Stimulated activated CD4-positive, alpha-beta T cell treated with anti-CD3 and anti-CD28 coated beads, Interleukin-2, amount 100 ng/mL, for 24 hours (primary cell): Measurements from ENCODE around the gene NME4.
A peak's percentile ranks its signal among the peaks of the same experiment; 100 is the strongest.
"Not testable (repeated sequence)": the region's sequence is repeated elsewhere in the genome, so short reads cannot be mapped to it uniquely, and the experiment has no call there.

Experiments
- DNase-seq, 2 donors: peaks; one replicate each; pipeline ENCODE4 v3.0.0-alpha.2; 2020

NME4 gene

GRCh38 chr16:378113-378820, 18.7 kb upstream of the NME4 start:
- not testable (repeated sequence) for DNase-seq

GRCh38 chr16:378821-379182, 18.2 kb upstream of the NME4 start:
- DNase-seq: no peak

- no peak for DNase-seq
Measured at GRCh38 chr16:379183-379960, 17.6 kb upstream of the NME4 start.

GRCh38 chr16:379961-380761, 16.8 kb upstream of the NME4 start:
- DNase-seq: no peak

- DNase-seq: no peak
Measured at GRCh38 chr16:380762-381011, 16.3 kb upstream of the NME4 start.

DNA sequence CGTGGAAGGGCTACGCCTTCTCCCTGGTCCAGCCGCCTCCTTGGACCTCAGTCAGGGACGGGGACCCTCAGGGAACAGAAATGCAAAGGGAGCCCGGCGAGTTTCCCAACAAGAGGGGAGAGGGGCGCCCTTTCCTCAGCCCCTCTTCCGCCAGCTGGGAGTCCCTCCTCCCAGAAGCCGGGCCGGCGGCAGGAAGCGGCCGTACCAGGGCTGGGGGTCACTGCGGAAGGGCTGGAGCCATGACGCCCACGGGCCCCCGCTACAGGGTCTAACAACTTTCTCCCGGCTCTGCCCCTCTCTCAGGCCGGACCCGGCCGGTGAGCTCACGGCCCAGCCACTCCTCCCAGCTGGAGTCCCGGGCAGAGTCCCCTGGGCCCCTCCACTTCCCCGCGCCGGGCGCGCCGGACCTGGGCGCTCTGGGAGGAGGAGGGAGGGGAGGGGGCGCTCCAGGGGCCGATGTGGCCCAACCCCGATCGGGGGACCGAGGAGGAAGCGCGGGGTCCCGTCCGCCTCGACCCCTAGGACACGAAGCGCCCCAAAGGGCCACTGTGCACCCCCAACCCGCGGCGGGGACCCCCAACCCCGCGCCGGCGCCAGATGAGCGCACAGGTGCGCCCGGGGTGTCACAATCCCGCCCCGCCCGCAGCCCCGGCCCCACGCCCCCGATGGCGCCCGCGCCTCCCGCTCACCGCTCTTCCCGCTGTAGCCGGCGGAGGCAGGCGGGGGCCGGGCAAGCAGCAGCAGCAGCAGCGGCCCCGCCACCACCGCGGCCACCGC, 15.8 kb upstream of the NME4 start:
- DNase-seq: peak in 1 of 2 donors; percentile 44

DNA sequence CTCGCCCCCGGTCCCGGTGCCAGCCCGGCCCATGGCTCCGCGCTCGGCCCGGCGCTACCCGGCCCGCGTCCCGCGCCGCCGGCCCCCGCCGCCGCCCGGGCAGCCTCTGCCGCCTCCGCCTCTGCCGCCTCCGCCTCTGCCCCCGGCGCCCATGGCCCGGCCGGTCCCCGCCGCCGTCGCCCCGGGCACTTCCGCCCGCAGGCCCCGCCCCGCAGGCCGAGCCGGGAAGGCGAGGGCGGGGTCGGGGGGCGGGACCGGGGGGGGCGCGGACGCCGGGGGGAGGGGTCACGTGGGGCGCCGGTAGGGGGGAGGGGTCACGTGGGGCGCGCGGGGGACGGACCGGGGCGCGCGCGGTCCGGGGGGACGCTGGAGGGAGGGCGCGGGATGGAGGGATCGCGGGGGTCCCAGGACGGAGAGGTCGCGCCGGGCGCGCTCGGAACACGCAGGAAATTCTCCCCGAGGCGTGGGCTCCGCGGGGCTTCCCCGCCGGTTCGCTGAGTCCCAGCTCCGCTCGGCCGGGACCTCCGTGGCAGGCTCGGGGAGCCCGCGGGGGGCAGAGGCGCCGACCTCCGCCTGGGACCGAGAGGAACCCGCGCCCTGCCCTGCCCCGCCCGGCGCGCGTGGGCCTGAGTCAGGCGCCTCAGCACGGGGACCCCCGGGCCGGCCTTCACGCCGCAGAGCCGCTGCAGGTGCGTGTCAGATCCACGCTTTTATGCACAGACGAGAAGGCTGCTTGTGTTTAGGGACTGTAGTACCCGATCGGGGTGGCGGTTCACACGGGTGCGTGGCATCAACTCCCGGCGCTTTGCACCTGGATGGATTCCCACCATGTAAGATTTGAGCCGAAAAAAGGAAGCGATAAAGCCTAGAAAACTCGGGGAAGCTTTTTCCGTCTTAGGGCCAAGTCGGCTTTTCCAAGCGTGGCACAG, 14.9 kb upstream of the NME4 start, which contains the start of gene PGAP6:
PGAP6 (minus strand) TSS at position 190 of the 929 bp plus-strand sequence; CDS start at position 33, 157 bp downstream.
- peak; percentile 65 to 75 for DNase-seq

DNA sequence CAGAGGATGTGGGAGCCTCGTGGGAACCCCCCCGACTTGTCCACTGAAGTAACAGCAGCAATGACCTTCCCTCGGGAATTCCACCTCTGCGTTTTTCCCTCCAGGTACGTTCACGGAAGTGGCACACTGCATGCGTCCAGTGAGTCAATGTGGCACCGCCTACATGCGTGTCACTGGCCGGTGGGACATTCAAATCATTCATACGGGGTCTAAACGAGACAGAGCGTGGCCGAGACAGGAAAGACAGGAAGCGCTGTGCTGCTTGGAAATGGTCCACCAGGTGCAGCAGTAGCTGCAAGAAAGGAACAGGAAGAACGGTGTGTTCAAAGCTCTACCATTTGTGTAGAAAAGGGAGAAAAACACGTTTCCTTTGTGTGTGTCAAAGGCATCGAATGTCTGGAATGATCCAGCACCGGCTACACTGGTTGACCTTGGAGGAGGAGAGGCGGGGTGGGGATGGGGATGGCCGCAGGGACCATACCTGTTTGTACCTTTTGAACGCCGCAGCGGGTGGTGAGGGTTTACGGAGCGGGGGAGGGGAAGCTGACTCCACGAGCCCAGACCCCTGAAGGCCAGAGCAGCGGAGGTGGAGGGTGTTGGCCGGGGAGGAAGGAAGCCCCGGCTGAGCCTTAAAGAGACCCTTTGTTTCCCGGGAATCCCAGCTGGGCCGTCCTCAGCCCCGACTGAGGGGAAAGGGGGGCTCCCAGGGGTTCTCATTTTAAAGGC, 13.5 kb upstream of the NME4 start:
- peak; percentile 49 to 56 for DNase-seq

DNA sequence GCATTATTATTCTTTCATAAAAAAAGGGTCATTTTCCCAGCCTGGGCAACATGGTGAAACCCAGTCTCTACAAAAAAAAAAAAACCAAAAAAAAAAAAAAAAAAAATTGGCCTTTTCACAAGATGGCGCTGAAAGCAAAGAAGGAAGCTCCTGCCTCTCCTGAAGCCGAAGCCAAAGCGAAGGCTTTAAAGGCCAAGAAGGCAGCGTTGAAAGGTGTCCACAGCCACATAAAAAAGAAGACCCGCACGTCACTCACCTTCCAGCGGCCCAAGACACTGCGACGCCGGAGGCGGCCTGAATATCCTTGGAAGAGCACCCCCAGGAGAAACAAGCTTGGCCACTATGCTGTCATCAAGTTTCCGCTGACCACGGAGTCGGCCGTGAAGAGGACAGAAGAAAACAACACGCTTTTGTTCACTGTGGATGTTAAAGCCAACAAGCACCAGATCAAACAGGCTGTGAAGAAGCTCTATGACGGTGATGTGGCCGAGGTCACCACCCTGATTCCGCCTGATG, 10.3 kb upstream of the NME4 start:
- DNase-seq: no peak

- DNase-seq: not testable (repeated sequence)
Measured at GRCh38 chr16:387761-388666, 9.0 kb upstream of the NME4 start.

DNA sequence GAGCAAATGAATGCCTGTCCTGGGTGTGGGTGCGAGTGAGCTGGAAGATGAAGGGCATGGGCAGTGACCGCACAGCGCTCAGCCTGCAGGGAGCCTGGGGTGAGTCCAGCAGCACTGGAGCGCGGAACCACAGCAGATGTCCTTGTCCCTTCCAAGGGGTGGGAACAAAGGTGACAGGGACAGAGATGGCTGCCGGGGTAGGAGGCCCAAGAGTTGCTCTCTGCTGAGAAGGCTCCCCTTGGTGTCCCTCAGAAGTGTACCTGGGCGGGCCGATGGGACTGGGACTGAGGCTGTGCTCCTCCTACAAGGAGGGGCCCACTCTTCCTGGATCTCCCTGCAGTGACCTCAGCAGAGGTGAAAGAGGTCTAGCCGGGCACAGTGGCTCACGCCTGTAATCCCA, 7.6 kb upstream of the NME4 start:
- no peak for DNase-seq

GRCh38 chr16:391885-392335, 5.1 kb upstream of the NME4 start:
- peak; percentile 82 to 88 for DNase-seq

DNA sequence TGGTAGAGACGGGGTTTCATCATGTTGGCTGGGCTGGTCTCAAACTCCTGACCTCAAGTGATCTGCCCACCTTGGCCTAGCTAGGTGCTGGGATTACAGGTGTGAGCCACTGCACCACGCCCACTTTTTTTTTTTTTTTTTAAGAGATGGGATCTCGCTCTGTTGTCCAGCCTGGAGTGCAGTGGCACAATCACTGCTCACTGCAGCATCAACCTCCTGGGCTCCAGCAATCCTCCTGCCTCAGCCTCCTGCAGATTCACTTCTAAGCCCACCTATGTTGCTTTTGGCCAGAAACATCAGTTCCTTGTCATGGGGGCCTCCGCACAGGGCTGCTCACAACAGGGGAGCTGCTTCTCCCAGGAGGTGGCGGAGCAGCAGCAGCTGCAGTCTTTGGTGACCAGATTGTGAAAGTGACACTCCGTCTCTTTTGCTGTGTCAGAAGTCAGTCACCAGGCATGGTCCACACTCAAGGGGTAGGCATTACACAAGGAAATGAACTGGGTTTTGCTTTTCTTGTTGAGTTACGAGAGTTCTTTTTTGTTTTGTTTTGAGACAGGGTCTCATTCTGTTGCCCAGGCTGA, 4.5 kb upstream of the NME4 start:
- no peak for DNase-seq

DNA sequence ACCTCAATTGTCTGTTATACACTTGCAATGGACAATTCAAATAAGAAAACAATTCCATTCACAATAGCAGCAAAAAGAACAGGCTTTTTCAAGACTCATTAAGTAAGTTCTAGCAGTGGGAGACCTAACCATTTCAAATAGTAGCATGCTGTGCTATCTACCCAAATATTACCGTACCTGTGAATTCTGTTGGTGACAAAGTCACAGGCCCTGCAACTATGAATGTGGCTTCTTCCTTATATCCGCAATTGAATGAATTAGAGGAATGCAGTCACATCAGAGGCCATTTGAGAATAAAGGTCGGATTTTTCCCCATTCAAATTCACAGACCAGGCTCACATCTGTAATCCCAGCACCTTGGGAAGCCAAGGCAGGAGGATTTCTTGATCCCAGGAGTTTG, 800 bp upstream of the NME4 start:
- DNase-seq: no peak

DNA sequence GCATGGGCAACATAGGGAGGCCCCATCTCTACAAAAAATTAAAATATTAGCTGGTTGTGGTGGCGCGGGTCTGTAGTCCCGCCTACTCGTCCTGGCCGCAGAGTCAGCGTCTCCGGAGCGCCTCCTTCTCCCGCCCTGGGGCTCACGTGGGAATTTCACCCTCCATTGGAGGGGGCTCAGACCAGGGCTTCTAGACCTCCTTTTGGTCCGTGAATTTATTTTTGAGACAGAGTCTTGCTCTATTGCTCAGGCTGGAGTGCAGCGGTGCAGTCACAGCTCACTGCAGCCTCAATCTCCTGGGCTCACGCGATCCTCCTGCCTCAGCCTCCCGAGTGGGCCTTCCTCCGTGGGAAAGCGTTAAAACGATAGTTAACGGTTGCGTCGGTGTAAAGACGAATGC, 394 bp upstream of the NME4 start:
- no peak for DNase-seq

GRCh38 chr16:397736-398332, 835 bp downstream of the NME4 start:
- DNase-seq: peak in 1 of 2 donors; percentile 39

DNA sequence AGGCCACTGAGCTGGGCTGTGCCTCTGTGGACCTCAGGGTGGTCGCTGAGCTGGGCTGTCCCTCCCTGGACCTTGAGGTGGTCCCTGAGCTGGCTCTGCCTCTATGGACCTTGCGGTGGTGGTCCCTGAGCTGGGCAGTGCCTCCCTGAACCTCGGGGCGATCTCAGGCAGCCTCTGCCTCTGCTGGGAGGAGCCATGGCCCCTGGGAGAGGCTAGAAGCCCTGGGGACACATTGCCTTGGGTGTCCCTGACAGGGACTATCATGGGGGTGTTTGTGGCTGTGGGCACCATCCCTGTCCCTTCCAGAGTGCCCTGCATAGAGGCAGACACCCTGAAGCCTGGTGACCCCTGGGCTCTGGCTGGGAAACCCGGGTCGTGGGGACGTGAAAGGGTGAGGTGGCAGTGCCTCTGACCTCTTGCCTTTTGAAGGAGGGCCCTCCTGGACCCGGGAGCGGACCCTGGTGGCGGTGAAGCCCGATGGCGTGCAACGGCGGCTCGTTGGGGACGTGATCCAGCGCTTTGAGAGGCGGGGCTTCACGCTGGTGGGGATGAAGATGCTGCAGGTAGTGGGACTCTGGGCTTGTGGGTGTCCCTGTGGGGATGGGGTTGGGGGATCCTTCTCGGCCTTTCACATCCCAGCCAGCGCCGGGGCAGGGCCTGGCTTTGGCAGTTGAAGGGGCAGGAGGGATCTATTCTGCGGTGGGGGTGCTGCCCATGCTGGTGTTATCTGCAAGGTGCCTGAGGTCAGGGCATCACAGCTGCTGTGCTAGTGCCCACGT, 1.8 kb downstream of the NME4 start:
- no peak for DNase-seq
